GM23338 (cell line): Measurements from ENCODE around the gene AFAP1L1. TPM values are rescaled to one million over a fixed set of nuclear protein-coding genes. Genes with fewer than 3 reads are reported as not detected.

Experiments used
- ATAC-seq: fragments of 200-7000 bp; cut with Tn5 transposase; 3 replicates; pipeline ENCODE4 v1.9.1; 2020
- DNase-seq: peaks from one replicate; pipeline ENCODE4 v3.0.0-alpha.2; 2015; ENCODE audit warnings: low spot score
- H2AFZ ChIP-seq: fragments of 200-600 bp; sonication (generic); 2 replicates; pipeline ENCODE4 v1.8.0; 2016; ENCODE audit warnings: antibody characterized with exemption, mild to moderate bottlenecking, moderate library complexity
- H3F3A ChIP-seq: fragments of 200-600 bp; sonication (generic); replicated peaks from 2 replicates; pipeline ENCODE4 v1.8.0; 2017; ENCODE audit warnings: antibody characterized with exemption, mixed run types, low read depth
- H3K27ac ChIP-seq: fragments of 200-600 bp; sonication (generic); 2 replicates; pipeline ENCODE4 v1.6.1; 2016; ENCODE audit warnings: low read depth
- H3K27me3 ChIP-seq: fragments of 200-600 bp; sonication (generic); 2 replicates; pipeline ENCODE4 v1.8.0; 2016; ENCODE audit warnings: mild to moderate bottlenecking, mixed run types, moderate library complexity; ENCODE audit not compliant: insufficient read depth
- H3K36me3 ChIP-seq: fragments of 200-600 bp; sonication (generic); 2 replicates; pipeline ENCODE4 v1.8.0; 2016; ENCODE audit warnings: mild to moderate bottlenecking; ENCODE audit not compliant: insufficient read depth
- H3K4me1 ChIP-seq: fragments of 200-600 bp; sonication (generic); 2 replicates; pipeline ENCODE4 v1.8.0; 2016; ENCODE audit warnings: mild to moderate bottlenecking, moderate library complexity; ENCODE audit not compliant: insufficient read depth
- H3K4me2 ChIP-seq: fragments of 200-600 bp; sonication (generic); 2 replicates; pipeline ENCODE4 v1.7.1; 2017; ENCODE audit warnings: mixed run types
- H3K4me3 ChIP-seq: fragments of 200-600 bp; sonication (generic); 2 replicates; pipeline ENCODE4 v1.6.1; 2016; ENCODE audit warnings: mixed run types
- H3K79me2 ChIP-seq: fragments of 200-600 bp; sonication (generic); replicated peaks from 2 replicates; pipeline ENCODE4 v1.8.0; 2017; ENCODE audit warnings: mild to moderate bottlenecking; ENCODE audit not compliant: insufficient read depth
- H3K9me2 ChIP-seq: fragments of 200-600 bp; sonication (generic); 2 replicates; pipeline ENCODE4 v1.8.0; 2017; ENCODE audit not compliant: insufficient read depth
- H4K20me1 ChIP-seq: fragments of 200-600 bp; sonication (generic); replicated peaks from 2 replicates; pipeline ENCODE4 v1.8.0; 2017; ENCODE audit warnings: mild to moderate bottlenecking; ENCODE audit not compliant: insufficient read depth
- H3K27ac Mint-ChIP-seq: 2 replicates; pipeline ENCODE4 v1.8.0; 2020; ENCODE audit warnings: inconsistent platforms, mild to moderate bottlenecking, moderate library complexity, mixed read lengths
- H3K27me3 Mint-ChIP-seq: 3 replicates; pipeline ENCODE4 v1.8.0; 2022; ENCODE audit warnings: low read depth, mild to moderate bottlenecking, moderate library complexity, mixed read lengths, inconsistent platforms; ENCODE audit not compliant: insufficient read depth, poor library complexity
- H3K36me3 Mint-ChIP-seq: 3 replicates; pipeline ENCODE4 v1.8.0; 2021; ENCODE audit warnings: low read depth, mild to moderate bottlenecking, inconsistent platforms, moderate library complexity, mixed read lengths
- H3K4me1 Mint-ChIP-seq: 3 replicates; pipeline ENCODE4 v1.8.0; 2020; ENCODE audit warnings: mild to moderate bottlenecking, inconsistent platforms, mixed read lengths
- H3K4me3 Mint-ChIP-seq: 3 replicates; pipeline ENCODE4 v1.8.0; 2021; ENCODE audit warnings: moderate library complexity, mild to moderate bottlenecking, inconsistent platforms, mixed read lengths
- H3K9me3 Mint-ChIP-seq: 3 replicates; pipeline ENCODE4 v1.8.0; 2020; ENCODE audit warnings: moderate library complexity, mild to moderate bottlenecking, inconsistent platforms, mixed read lengths
- CREB1 ChIP-seq: fragments of 250-450 bp; sonication (Bioruptor Pico); IDR thresholded peaks from 2 replicates; pipeline ENCODE4 v1.5.0; 2020; ENCODE audit warnings: low read depth, mild to moderate bottlenecking, moderate library complexity
- EZH2 ChIP-seq: fragments of 200-600 bp; sonication (generic); IDR thresholded peaks from one replicate; pipeline ENCODE4 v1.8.0; 2017; ENCODE audit warnings: antibody characterized with exemption, mild to moderate bottlenecking, low read depth; ENCODE audit not compliant: unreplicated experiment
- EZH2phosphoT487 ChIP-seq: fragments of 200-600 bp; sonication (generic); IDR thresholded peaks from one replicate; pipeline ENCODE4 v1.8.1; 2018; ENCODE audit warnings: antibody characterized with exemption; ENCODE audit not compliant: unreplicated experiment
- NANOG ChIP-seq: IDR thresholded peaks from 2 replicates; pipeline ENCODE4 v1.6.1; 2016; ENCODE audit warnings: antibody characterized with exemption, borderline replicate concordance
- POLR2AphosphoS5 ChIP-seq: IDR thresholded peaks from 2 replicates; pipeline ENCODE4 v1.6.1; 2016; ENCODE audit warnings: antibody characterized with exemption, low read depth
- STAT1 ChIP-seq: IDR thresholded peaks from one replicate; pipeline ENCODE4 v1.6.1; 2016; ENCODE audit warnings: antibody characterized with exemption; ENCODE audit not compliant: unreplicated experiment
- ZNF114 ChIP-seq: fragments of 250-450 bp; sonication (Bioruptor Pico); IDR thresholded peaks from 2 replicates; pipeline ENCODE4 v1.5.0; 2020; ENCODE audit warnings: mild to moderate bottlenecking, moderate library complexity
- ZNF331 ChIP-seq: fragments of 250-450 bp; sonication (Bioruptor Pico); IDR thresholded peaks from 2 replicates; pipeline ENCODE4 v1.5.0; 2020; ENCODE audit warnings: low read depth, mild to moderate bottlenecking, moderate library complexity
- polyA plus RNA-seq: library from polyadenylated mRNA; unstranded; fragments of >200 nt; fragmentation: Nextera tagmentation; extraction: Ambion mirVana; gene quantifications from 2 replicates; pipeline ENCODE4 v1.2.1, GENCODE V29; 2016
- total RNA-seq: library from RNA; depleted of rRNA; stranded (reverse); fragments of >200 nt; shearing (Covaris generic); gene quantifications from 2 replicates; pipeline ENCODE4 v1.2.3, GENCODE V29; 2014
- TF ChIP-seq, protein P1 (sequence below): fragments of 250-450 bp; sonication (Bioruptor Pico); IDR thresholded peaks from 2 replicates; pipeline ENCODE4 v1.5.0; 2020; ENCODE audit warnings: mild to moderate bottlenecking, moderate library complexity
- TF ChIP-seq, protein P2 (sequence below), 2 experiments: fragments of 200-600 bp in 1 of 2; sonication (generic) in 1 of 2; conservative IDR thresholded peaks; 2 replicates each; pipeline versions ENCODE4 v1.5.1 to v1.6.1; 2016 to 2017; ENCODE audit warnings: antibody characterized with exemption in 2 of 2, low read depth in 2 of 2, mild to moderate bottlenecking in 2 of 2, moderate library complexity in 1 of 2

The AFAP1L1 gene
- total and polyA plus RNA-seq, 2 experiments from 2014 or later: 3.2 to 5.7 TPM

- TF ChIP-seq, protein P1, sequence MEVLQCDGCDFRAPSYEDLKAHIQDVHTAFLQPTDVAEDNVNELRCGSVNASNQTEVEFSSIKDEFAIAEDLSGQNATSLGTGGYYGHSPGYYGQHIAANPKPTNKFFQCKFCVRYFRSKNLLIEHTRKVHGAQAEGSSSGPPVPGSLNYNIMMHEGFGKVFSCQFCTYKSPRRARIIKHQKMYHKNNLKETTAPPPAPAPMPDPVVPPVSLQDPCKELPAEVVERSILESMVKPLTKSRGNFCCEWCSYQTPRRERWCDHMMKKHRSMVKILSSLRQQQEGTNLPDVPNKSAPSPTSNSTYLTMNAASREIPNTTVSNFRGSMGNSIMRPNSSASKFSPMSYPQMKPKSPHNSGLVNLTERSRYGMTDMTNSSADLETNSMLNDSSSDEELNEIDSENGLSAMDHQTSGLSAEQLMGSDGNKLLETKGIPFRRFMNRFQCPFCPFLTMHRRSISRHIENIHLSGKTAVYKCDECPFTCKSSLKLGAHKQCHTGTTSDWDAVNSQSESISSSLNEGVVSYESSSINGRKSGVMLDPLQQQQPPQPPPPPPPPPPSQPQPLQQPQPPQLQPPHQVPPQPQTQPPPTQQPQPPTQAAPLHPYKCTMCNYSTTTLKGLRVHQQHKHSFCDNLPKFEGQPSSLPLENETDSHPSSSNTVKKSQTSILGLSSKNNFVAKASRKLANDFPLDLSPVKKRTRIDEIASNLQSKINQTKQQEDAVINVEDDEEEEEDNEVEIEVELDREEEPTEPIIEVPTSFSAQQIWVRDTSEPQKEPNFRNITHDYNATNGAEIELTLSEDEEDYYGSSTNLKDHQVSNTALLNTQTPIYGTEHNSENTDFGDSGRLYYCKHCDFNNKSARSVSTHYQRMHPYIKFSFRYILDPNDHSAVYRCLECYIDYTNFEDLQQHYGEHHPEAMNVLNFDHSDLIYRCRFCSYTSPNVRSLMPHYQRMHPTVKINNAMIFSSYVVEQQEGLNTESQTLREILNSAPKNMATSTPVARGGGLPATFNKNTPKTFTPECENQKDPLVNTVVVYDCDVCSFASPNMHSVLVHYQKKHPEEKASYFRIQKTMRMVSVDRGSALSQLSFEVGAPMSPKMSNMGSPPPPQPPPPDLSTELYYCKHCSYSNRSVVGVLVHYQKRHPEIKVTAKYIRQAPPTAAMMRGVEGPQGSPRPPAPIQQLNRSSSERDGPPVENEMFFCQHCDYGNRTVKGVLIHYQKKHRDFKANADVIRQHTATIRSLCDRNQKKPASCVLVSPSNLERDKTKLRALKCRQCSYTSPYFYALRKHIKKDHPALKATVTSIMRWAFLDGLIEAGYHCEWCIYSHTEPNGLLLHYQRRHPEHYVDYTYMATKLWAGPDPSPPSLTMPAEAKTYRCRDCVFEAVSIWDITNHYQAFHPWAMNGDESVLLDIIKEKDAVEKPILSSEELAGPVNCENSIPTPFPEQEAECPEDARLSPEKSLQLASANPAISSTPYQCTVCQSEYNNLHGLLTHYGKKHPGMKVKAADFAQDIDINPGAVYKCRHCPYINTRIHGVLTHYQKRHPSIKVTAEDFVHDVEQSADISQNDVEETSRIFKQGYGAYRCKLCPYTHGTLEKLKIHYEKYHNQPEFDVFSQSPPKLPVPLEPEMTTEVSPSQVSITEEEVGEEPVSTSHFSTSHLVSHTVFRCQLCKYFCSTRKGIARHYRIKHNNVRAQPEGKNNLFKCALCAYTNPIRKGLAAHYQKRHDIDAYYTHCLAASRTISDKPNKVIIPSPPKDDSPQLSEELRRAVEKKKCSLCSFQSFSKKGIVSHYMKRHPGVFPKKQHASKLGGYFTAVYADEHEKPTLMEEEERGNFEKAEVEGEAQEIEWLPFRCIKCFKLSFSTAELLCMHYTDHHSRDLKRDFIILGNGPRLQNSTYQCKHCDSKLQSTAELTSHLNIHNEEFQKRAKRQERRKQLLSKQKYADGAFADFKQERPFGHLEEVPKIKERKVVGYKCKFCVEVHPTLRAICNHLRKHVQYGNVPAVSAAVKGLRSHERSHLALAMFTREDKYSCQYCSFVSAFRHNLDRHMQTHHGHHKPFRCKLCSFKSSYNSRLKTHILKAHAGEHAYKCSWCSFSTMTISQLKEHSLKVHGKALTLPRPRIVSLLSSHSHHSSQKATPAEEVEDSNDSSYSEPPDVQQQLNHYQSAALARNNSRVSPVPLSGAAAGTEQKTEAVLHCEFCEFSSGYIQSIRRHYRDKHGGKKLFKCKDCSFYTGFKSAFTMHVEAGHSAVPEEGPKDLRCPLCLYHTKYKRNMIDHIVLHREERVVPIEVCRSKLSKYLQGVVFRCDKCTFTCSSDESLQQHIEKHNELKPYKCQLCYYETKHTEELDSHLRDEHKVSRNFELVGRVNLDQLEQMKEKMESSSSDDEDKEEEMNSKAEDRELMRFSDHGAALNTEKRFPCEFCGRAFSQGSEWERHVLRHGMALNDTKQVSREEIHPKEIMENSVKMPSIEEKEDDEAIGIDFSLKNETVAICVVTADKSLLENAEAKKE (CRISPR knock-in tag): no peak
- TF ChIP-seq EZH2 (no peak), POLR2AphosphoS5 (no peak), NANOG (no peak)
These were observed 12.8 kb downstream of the AFAP1L1 start (continued) for GRCh38 chr5:149284501-149284900.

GRCh38 chr5:149285153-149285552 is 13.5 kb downstream of the AFAP1L1 start:
- H3K79me2 ChIP-seq: no peaks in the 10 kb centered on the region
- no peaks in the 10 kb centered on the region; the same call in 1 of the 2 replicates for H4K20me1 ChIP-seq
- H2AFZ ChIP-seq: no peak overlapping the region
- no peak overlapping the region for H3K4me3 Mint-ChIP-seq
- no peaks in the 10 kb centered on the region for H3K36me3 ChIP-seq
- H3K27ac Mint-ChIP-seq: no peak overlapping the region
- H3K4me2 ChIP-seq: no peak overlapping the region
- no peak overlapping the region for H3K27ac ChIP-seq
- H3K9me2 ChIP-seq: no peaks in the 10 kb centered on the region
- H3K4me1 ChIP-seq: no peaks in the 10 kb centered on the region
- H3K27me3 Mint-ChIP-seq: peaks cover 2% of the 10 kb centered on the region
- no peaks in the 10 kb centered on the region for H3F3A ChIP-seq
- H3K36me3 Mint-ChIP-seq: no peaks in the 10 kb centered on the region
- H3K4me1 Mint-ChIP-seq: peaks cover 4% of the 10 kb centered on the region; the same call in 2 of the 3 replicates
- no peak overlapping the region for H3K4me3 ChIP-seq
- no peak for DNase-seq
- no peaks in the 10 kb centered on the region for H3K27me3 ChIP-seq
- no peaks in the 10 kb centered on the region for H3K9me3 Mint-ChIP-seq
- ATAC-seq: no peak
- TF ChIP-seq ZNF114 (CRISPR knock-in tag) (no peak), STAT1 (no peak), CREB1 (CRISPR knock-in tag) (no peak), NANOG (no peak), ZNF331 (CRISPR knock-in tag) (no peak), POLR2AphosphoS5 (no peak), EZH2phosphoT487 (no peak)
- TF ChIP-seq, protein P2, sequence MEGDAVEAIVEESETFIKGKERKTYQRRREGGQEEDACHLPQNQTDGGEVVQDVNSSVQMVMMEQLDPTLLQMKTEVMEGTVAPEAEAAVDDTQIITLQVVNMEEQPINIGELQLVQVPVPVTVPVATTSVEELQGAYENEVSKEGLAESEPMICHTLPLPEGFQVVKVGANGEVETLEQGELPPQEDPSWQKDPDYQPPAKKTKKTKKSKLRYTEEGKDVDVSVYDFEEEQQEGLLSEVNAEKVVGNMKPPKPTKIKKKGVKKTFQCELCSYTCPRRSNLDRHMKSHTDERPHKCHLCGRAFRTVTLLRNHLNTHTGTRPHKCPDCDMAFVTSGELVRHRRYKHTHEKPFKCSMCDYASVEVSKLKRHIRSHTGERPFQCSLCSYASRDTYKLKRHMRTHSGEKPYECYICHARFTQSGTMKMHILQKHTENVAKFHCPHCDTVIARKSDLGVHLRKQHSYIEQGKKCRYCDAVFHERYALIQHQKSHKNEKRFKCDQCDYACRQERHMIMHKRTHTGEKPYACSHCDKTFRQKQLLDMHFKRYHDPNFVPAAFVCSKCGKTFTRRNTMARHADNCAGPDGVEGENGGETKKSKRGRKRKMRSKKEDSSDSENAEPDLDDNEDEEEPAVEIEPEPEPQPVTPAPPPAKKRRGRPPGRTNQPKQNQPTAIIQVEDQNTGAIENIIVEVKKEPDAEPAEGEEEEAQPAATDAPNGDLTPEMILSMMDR (conservative IDR thresholded peaks at IDR 0.05; ENCODE audit: low read depth in 2 of 2): no peak
